Measurements from ENCODE around the gene ZNRF3. TPM values are rescaled to one million over a fixed set of nuclear protein-coding genes. Genes with fewer than 3 reads are reported as not detected.

The ZNRF3 gene
- total RNA-seq, 4 donors from 2014 or later: 12.9 to 29.7 (median 21.9) TPM

- Histone ChIP-seq H3K36me3 (no peaks in the 10 kb centered on the region), H3K4me1 (peaks cover 3 to 39% (median 35%) of the 10 kb centered on the region in 4 donors), H3K27me3 (no peaks in the 10 kb centered on the region), H3K4me3 (peak overlapping the region; percentile 18 to 33 (median 28)), H3K27ac (replicated peaks in 1 of 4) (peak overlapping the region; percentile 28 to 51 (median 38)), H3K9me3 (no peaks in the 10 kb centered on the region)
- no peak for DNase-seq (ENCODE audit: extremely low spot score)
- intact Hi-C loops (cut with DNase I): no loop called here
- WGBS: 54% methylated on average over 5 of the region's 5 CpGs
- TF ChIP-seq POLR2AphosphoS5 (IDR thresholded peaks at IDR 0.05) (no peak), EP300 (IDR thresholded peaks at IDR 0.05) (no peak), POLR2A (IDR thresholded peaks at IDR 0.05; ENCODE audit: low read depth) (no peak)
- TF ChIP-seq, protein P1, sequence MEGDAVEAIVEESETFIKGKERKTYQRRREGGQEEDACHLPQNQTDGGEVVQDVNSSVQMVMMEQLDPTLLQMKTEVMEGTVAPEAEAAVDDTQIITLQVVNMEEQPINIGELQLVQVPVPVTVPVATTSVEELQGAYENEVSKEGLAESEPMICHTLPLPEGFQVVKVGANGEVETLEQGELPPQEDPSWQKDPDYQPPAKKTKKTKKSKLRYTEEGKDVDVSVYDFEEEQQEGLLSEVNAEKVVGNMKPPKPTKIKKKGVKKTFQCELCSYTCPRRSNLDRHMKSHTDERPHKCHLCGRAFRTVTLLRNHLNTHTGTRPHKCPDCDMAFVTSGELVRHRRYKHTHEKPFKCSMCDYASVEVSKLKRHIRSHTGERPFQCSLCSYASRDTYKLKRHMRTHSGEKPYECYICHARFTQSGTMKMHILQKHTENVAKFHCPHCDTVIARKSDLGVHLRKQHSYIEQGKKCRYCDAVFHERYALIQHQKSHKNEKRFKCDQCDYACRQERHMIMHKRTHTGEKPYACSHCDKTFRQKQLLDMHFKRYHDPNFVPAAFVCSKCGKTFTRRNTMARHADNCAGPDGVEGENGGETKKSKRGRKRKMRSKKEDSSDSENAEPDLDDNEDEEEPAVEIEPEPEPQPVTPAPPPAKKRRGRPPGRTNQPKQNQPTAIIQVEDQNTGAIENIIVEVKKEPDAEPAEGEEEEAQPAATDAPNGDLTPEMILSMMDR (IDR thresholded peaks at IDR 0.05): no peak
Observed at GRCh38 chr22:28977481-28977971, 94.2 kb downstream of the ZNRF3 start.

GRCh38 chr22:28978158-28978557, 94.8 kb downstream of the ZNRF3 start:
- peak overlapping the region in 2 of 4 donors; percentile 28 to 51 for H3K27ac ChIP-seq (replicated peaks in 1 of 4)
- 40% methylated on average over 6 of the region's 6 CpGs for WGBS
- TF ChIP-seq POLR2AphosphoS5 (IDR thresholded peaks at IDR 0.05): peak in 1 of 2 donors; percentile 18
- TF ChIP-seq, protein P1 (IDR thresholded peaks at IDR 0.05): no peak
- intact Hi-C loops (cut with DNase I): no loop called here
- peaks cover 3 to 39% (median 35%) of the 10 kb centered on the region in 4 donors for H3K4me1 ChIP-seq
- no peaks in the 10 kb centered on the region for H3K27me3 ChIP-seq
- peak overlapping the region in 1 of 4 donors; percentile 33 for H3K4me3 ChIP-seq
- no peaks in the 10 kb centered on the region for H3K9me3 ChIP-seq
- no peak for DNase-seq (ENCODE audit: extremely low spot score)
- H3K36me3 ChIP-seq: no peaks in the 10 kb centered on the region

DNA sequence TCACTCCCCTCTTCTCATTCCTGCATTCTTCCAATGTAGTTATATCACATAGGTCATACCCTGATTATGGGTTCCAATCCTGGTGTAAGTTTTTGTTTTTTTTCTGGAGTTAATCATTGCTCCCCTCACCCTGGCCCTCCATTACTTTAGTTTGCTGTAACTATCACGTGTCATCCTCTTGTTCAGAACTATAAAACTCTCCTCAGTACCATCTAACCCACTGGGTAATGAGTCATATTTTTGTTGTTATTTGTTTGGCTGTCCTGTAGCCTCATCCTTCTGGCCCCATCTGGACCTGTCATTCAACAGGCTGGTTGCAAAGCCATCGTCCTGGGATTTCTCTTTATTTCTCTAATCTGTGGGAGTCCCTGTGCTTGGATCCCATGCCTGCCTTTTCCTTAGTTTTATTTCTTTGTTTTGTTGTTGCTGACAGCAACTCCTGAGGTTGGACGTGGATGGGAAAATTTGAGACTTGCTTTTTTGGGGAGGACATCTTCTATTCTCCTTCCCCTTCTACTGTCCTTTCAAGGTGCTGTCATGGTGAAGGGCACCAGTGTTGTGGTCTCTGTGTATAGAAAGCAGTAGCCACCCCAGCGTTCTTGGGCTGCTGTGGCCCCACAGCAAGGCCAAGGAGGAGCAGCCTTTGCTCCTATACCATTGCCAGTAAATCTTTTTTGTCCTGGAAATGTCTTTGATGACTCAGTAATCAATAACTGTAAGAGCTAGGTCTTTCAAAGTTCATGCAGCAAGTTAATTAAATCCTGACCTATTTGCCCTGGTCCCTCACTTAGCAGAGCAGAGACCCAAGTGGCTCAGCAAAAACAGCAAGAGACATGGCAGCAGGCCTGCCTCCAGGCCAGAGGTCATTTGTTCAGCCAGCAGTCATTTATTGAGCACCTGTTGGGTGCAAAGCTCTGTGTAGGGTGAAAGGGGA, 95.8 kb downstream of the ZNRF3 start:
- Histone ChIP-seq H3K36me3 (no peaks in the 10 kb centered on the region), H3K4me3 (no peak overlapping the region), H3K4me1 (peaks cover 3 to 39% (median 35%) of the 10 kb centered on the region in 4 donors), H3K27ac (replicated peaks in 1 of 4) (no peak overlapping the region), H3K27me3 (no peaks in the 10 kb centered on the region), H3K9me3 (no peaks in the 10 kb centered on the region)
- TF ChIP-seq EP300 (IDR thresholded peaks at IDR 0.05): no peak
- TF ChIP-seq, protein P1 (IDR thresholded peaks at IDR 0.05): no peak
- no peak for TF ChIP-seq POLR2AphosphoS5 (IDR thresholded peaks at IDR 0.05)
- TF ChIP-seq POLR2A (IDR thresholded peaks at IDR 0.05; ENCODE audit: low read depth): no peak
- intact Hi-C loops (cut with DNase I): no loop called here
- no peak for DNase-seq (ENCODE audit: extremely low spot score)
- WGBS: 91% methylated on average over 4 of the region's 4 CpGs

DNA sequence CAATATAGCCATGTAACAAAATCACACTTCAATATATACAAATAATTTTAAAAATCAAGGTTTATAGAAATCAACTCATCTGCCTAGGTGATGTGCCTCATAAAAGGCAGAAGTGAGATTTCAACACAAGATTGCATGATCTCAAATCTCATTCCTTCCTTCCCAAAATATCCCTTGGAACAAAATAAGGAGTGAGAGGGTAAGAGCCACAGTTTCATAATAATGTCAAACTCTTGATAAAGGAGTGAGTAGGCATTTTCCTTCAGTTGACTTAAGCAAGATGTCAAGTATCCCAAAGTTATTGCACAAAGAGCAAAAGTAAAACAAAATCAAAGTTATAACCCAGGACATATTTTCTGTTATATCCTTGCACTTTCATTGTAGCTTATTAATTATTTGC, 97.0 kb downstream of the ZNRF3 start:
- Histone ChIP-seq H3K27me3 (no peaks in the 10 kb centered on the region), H3K4me3 (no peak overlapping the region), H3K4me1 (peaks cover 3 to 39% (median 35%) of the 10 kb centered on the region in 4 donors), H3K9me3 (no peaks in the 10 kb centered on the region), H3K27ac (replicated peaks in 1 of 4) (no peak overlapping the region), H3K36me3 (no peaks in the 10 kb centered on the region)
- TF ChIP-seq POLR2AphosphoS5 (IDR thresholded peaks at IDR 0.05) (no peak), POLR2A (IDR thresholded peaks at IDR 0.05; ENCODE audit: low read depth) (no peak), EP300 (IDR thresholded peaks at IDR 0.05) (no peak)
- TF ChIP-seq, protein P1 (IDR thresholded peaks at IDR 0.05): no peak
- DNase-seq (ENCODE audit: extremely low spot score): no peak
- intact Hi-C loops (cut with DNase I): no loop called here
